A549 (cell line): Measurements from ENCODE around the gene DHX36.

Experiments
- EHMT2 ChIP-seq: fragments of 200-600 bp; sonication (generic); IDR thresholded peaks from 2 replicates; pipeline ENCODE4 v1.6.1; 2016; ENCODE audit warnings: antibody characterized with exemption, low read depth, mild to moderate bottlenecking, moderate library complexity
- EP300 ChIP-seq, 2 experiments: fragments of >200 bp; sonication (Bioruptor Twin); formaldehyde crosslinking; IDR thresholded peaks; 2 replicates in 1 of 2; 3 replicates in 1 of 2; pipeline ENCODE4 v1.6.1; 2016 to 2017
- FOSL2 ChIP-seq, 2 experiments: fragments of 450-650 bp in 1 of 2; fragments of >200 bp in 1 of 2; sonication (Bioruptor Twin) in 1 of 2; formaldehyde crosslinking; IDR thresholded peaks; 2 replicates each; pipeline versions ENCODE4 v1.5.0 to v1.6.1; 2016 to 2020; ENCODE audit warnings: mild to moderate bottlenecking in 1 of 2, moderate library complexity in 1 of 2
- HEYL ChIP-seq: fragments of 250-450 bp; sonication (Bioruptor Pico); IDR thresholded peaks from 2 replicates; pipeline ENCODE4 v1.8.0; 2021; ENCODE audit warnings: mild to moderate bottlenecking, moderate library complexity
- JUN ChIP-seq, 2 experiments: fragments of >200 bp; sonication (Bioruptor Twin); formaldehyde crosslinking; IDR thresholded peaks; 2 replicates in 1 of 2; 3 replicates in 1 of 2; pipeline ENCODE4 v1.6.1; 2016 to 2017
- MAX ChIP-seq: IDR thresholded peaks from 2 replicates; pipeline ENCODE4 v1.6.1; 2012
- MAZ ChIP-seq: fragments of 150-350 bp; IDR thresholded peaks from 2 replicates; pipeline ENCODE4 v1.6.1; 2014; ENCODE audit warnings: antibody characterized with exemption, low read depth, low read length, borderline replicate concordance
- POLR2A ChIP-seq: IDR thresholded peaks from 2 replicates; pipeline ENCODE4 v1.6.1; 2012; ENCODE audit warnings: mild to moderate bottlenecking, low read length
- RAD21 ChIP-seq, 2 experiments: fragments of >200 bp in 1 of 2; sonication (Bioruptor Twin) in 1 of 2; formaldehyde crosslinking in 1 of 2; IDR thresholded peaks in 1 of 2; conservative IDR thresholded peaks in 1 of 2; 2 replicates in 1 of 2; 3 replicates in 1 of 2; pipeline ENCODE4 v1.6.1; 2012 to 2018; ENCODE audit warnings: inconsistent platforms in 1 of 2
- RFX5 ChIP-seq: fragments of 450-650 bp; IDR thresholded peaks from 2 replicates; pipeline ENCODE4 v1.7.1; 2014; ENCODE audit warnings: antibody characterized with exemption, mild to moderate bottlenecking, moderate library complexity
- RNF2 ChIP-seq: fragments of 200-600 bp; sonication (generic); IDR thresholded peaks from 2 replicates; pipeline ENCODE4 v1.6.1; 2016; ENCODE audit warnings: low read depth, mild to moderate bottlenecking, antibody characterized with exemption, moderate library complexity, borderline replicate concordance
- SREBF2 ChIP-seq: fragments of 450-650 bp; IDR thresholded peaks from 2 replicates; pipeline ENCODE4 v1.6.1; 2014; ENCODE audit warnings: mild to moderate bottlenecking, moderate library complexity
- USF2 ChIP-seq: fragments of 450-650 bp; IDR thresholded peaks from 2 replicates; pipeline ENCODE4 v1.6.1; 2014; ENCODE audit warnings: antibody characterized with exemption
- TF ChIP-seq, protein P1 (sequence below): fragments of >200 bp; sonication (Bioruptor Twin); formaldehyde crosslinking; IDR thresholded peaks from 3 replicates; pipeline ENCODE4 v1.5.1; 2016

- no peak for TF ChIP-seq RNF2
- TF ChIP-seq RAD21 (conservative IDR thresholded peaks at IDR 0.05 in 1 of 2, IDR thresholded peaks at IDR 0.05 in 1 of 2), result no peak
- TF ChIP-seq, protein P1, sequence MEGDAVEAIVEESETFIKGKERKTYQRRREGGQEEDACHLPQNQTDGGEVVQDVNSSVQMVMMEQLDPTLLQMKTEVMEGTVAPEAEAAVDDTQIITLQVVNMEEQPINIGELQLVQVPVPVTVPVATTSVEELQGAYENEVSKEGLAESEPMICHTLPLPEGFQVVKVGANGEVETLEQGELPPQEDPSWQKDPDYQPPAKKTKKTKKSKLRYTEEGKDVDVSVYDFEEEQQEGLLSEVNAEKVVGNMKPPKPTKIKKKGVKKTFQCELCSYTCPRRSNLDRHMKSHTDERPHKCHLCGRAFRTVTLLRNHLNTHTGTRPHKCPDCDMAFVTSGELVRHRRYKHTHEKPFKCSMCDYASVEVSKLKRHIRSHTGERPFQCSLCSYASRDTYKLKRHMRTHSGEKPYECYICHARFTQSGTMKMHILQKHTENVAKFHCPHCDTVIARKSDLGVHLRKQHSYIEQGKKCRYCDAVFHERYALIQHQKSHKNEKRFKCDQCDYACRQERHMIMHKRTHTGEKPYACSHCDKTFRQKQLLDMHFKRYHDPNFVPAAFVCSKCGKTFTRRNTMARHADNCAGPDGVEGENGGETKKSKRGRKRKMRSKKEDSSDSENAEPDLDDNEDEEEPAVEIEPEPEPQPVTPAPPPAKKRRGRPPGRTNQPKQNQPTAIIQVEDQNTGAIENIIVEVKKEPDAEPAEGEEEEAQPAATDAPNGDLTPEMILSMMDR, result no peak
- no peak for TF ChIP-seq SREBF2
- TF ChIP-seq RFX5, result no peak
- no peak for TF ChIP-seq MAX
- TF ChIP-seq POLR2A, result no peak
- TF ChIP-seq HEYL (CRISPR knock-in tag), result no peak
- no peak for TF ChIP-seq FOSL2 (IDR thresholded peaks at IDR 0.05)
- no peak for TF ChIP-seq FOSL2 (CRISPR knock-in tag; IDR thresholded peaks at IDR 0.05)
- TF ChIP-seq EHMT2, result no peak
- TF ChIP-seq EP300 (IDR thresholded peaks at IDR 0.05), result no peak
- no peak for TF ChIP-seq JUN (IDR thresholded peaks at IDR 0.05)
- no peak for TF ChIP-seq MAZ
- TF ChIP-seq USF2, result no peak
These were observed 3.6 kb upstream of the DHX36 start for GRCh38 chr3:154327871-154328270.
